HepG2 (cell line): ENCODE data around the gene RAP1GAP2. TPM values are rescaled to one million over a fixed set of nuclear protein-coding genes. Genes with fewer than 3 reads are reported as not detected.

Source experiments
- ASH2L ChIP-seq: fragments of 300-600, 200-600 bp; sonication (generic); IDR thresholded peaks from 2 replicates; pipeline ENCODE4 v1.7.0; 2017; ENCODE audit warnings: low read depth, mild to moderate bottlenecking, moderate library complexity, mixed read lengths, low read length; ENCODE audit not compliant: insufficient read length
- ATM ChIP-seq: fragments of 450-650 bp; IDR thresholded peaks from 2 replicates; pipeline ENCODE4 v1.7.1; 2017; ENCODE audit warnings: mild to moderate bottlenecking, borderline replicate concordance
- IKZF4 ChIP-seq: sonication (generic); formaldehyde crosslinking; IDR thresholded peaks from 2 replicates; pipeline ENCODE4 v1.5.1; 2020; ENCODE audit warnings: borderline replicate concordance, mild to moderate bottlenecking, low read depth, missing genetic modification reagents; ENCODE audit errors: not compliant biosample characterization
- IKZF5 ChIP-seq: IDR thresholded peaks from 2 replicates; pipeline ENCODE4 v1.6.1; 2018; ENCODE audit warnings: missing genetic modification reagents, mild to moderate bottlenecking, missing compliant biosample characterization
- KAT8 ChIP-seq: IDR thresholded peaks from 2 replicates; pipeline ENCODE4 v1.6.1; 2016; ENCODE audit warnings: missing genetic modification reagents, missing compliant biosample characterization
- MNT ChIP-seq: fragments of 450-650 bp; IDR thresholded peaks from 2 replicates; pipeline ENCODE4 v1.6.1; 2016
- NFYB ChIP-seq: sonication (generic); formaldehyde crosslinking; IDR thresholded peaks from 2 replicates; pipeline ENCODE4 v1.4.0; 2020; ENCODE audit warnings: missing genetic modification reagents
- PHF8 ChIP-seq: sonication (generic); formaldehyde crosslinking; IDR thresholded peaks from 2 replicates; pipeline ENCODE4 v1.5.0; 2020; ENCODE audit warnings: missing genetic modification reagents
- RBM39 ChIP-seq: fragments of 200-400 bp; formaldehyde crosslinking; IDR thresholded peaks from one replicate; pipeline ENCODE4 v1.6.1; 2018; ENCODE audit warnings: antibody characterized with exemption, mild to moderate bottlenecking, low read depth, low read length; ENCODE audit not compliant: poor library complexity, severe bottlenecking
- SAP130 ChIP-seq: IDR thresholded peaks from 2 replicates; pipeline ENCODE4 v1.6.1; 2016; ENCODE audit warnings: low read depth
- TOPORS ChIP-seq: sonication (generic); formaldehyde crosslinking; IDR thresholded peaks from 2 replicates; pipeline ENCODE4 v1.8.0; 2023; ENCODE audit warnings: mild to moderate bottlenecking, missing genetic modification reagents
- ZBTB39 ChIP-seq: sonication (generic); formaldehyde crosslinking; IDR thresholded peaks from 2 replicates; pipeline ENCODE4 v1.5.0; 2020; ENCODE audit warnings: missing genetic modification reagents
- ZBTB43 ChIP-seq: sonication (generic); formaldehyde crosslinking; conservative IDR thresholded peaks from 2 replicates; pipeline ENCODE4 v1.4.0; 2020; ENCODE audit warnings: missing genetic modification reagents
- ZBTB7A ChIP-seq: sonication (generic); formaldehyde crosslinking; IDR thresholded peaks from 2 replicates; pipeline ENCODE4 v1.8.0; 2022; ENCODE audit warnings: mild to moderate bottlenecking, missing genetic modification reagents
- ZNF276 ChIP-seq: sonication (generic); formaldehyde crosslinking; IDR thresholded peaks from 2 replicates; pipeline ENCODE4 v1.4.0; 2020; ENCODE audit warnings: mild to moderate bottlenecking, low read depth, missing genetic modification reagents
- ZNF317 ChIP-seq: sonication (generic); formaldehyde crosslinking; IDR thresholded peaks from 2 replicates; pipeline ENCODE4 v1.5.0; 2020; ENCODE audit warnings: mild to moderate bottlenecking, missing genetic modification reagents
- ZNF574 ChIP-seq: sonication (generic); formaldehyde crosslinking; IDR thresholded peaks from 2 replicates; pipeline ENCODE4 v1.4.0; 2020; ENCODE audit warnings: missing genetic modification reagents
- ZNF773 ChIP-seq: sonication (generic); formaldehyde crosslinking; IDR thresholded peaks from 2 replicates; pipeline ENCODE4 v1.4.0; 2020; ENCODE audit warnings: missing genetic modification reagents, borderline replicate concordance
- ZSCAN31 ChIP-seq: sonication (generic); formaldehyde crosslinking; IDR thresholded peaks from 2 replicates; pipeline ENCODE4 v1.5.0; 2020; ENCODE audit warnings: low read depth, mild to moderate bottlenecking, missing genetic modification reagents
- polyA plus RNA-seq, 8 experiments: library from polyadenylated mRNA; depleted of rRNA in 3 of 8; stranded (reverse) in 7 of 8; unstranded in 1 of 8; fragments of >200 nt; fragmentation: Illumina TruSeq in 4 of 8; extraction: Trizol in 4 of 8; gene quantifications; 2 replicates each; pipeline versions ENCODE4 v1.2.1 to v1.2.3, GENCODE V29; 2011 to 2016; ENCODE audit warnings: low read depth in 4 of 8, missing spikeins in 1 of 8, mixed read lengths in 1 of 8; ENCODE audit not compliant: insufficient read depth in 1 of 8
- total RNA-seq, 5 experiments: library from RNA; depleted of rRNA; stranded (reverse); fragments of >200 nt; fragmentation: Illumina TruSeq; extraction: Trizol; gene quantifications; 2 replicates each; pipeline ENCODE4 v1.2.3, GENCODE V29; 2016; ENCODE audit warnings: low read depth in 1 of 5

The RAP1GAP2 gene
- total and polyA plus RNA-seq, 2 of the 13 experiments (the other 11 are each of a cell fraction or from before 2014, with no cell fraction given) = 10.9 to 12.0 TPM

- TF ChIP-seq TOPORS (peak; percentile 92), ZBTB43 (CRISPR knock-in tag) (peak; percentile 96), ZNF574 (peak; percentile 90), SAP130 (CRISPR knock-in tag) (peak; percentile 95), KAT8 (peak; percentile 78), ZSCAN31 (CRISPR knock-in tag) (peak; percentile 86), ZNF276 (peak; percentile 64; the same call in 1 of the 2 replicates), PHF8 (CRISPR knock-in tag) (0 out of 2 replicates have a peak, but pooled peaks have one; percentile 43), MNT (no peak), IKZF4 (CRISPR knock-in tag) (peak; percentile 99), NFYB (CRISPR knock-in tag) (no peak; the same call in 1 of the 2 replicates), IKZF5 (peak; percentile 90), ATM (no peak), RBM39 (no peak), ZNF317 (CRISPR knock-in tag) (peak; percentile 62), ZBTB7A (CRISPR knock-in tag) (peak; percentile 65), ASH2L (no peak), ZBTB39 (CRISPR knock-in tag) (peak; percentile 80), ZNF773 (peak; percentile 99)
Observed at GRCh38 chr17:2749784-2750181, 46.5 kb upstream of the RAP1GAP2 start (continued).
